ENCODE results near the gene COMMD10.

Gene COMMD10

GRCh38 chr5:116142495-116142894 is 57.7 kb downstream of the COMMD10 start:
- H3K4me1 Mint-ChIP-seq (ENCODE audit: low read depth): peaks cover 4% of the 10 kb centered on the region
- no peaks in the 10 kb centered on the region for H3K27me3 Mint-ChIP-seq
- H3K27ac Mint-ChIP-seq: no peak overlapping the region
- peaks cover 3% of the 10 kb centered on the region for H3K9me3 Mint-ChIP-seq
- H3K36me3 Mint-ChIP-seq (ENCODE audit: low read depth): peaks cover 17% of the 10 kb centered on the region
- H3K4me3 Mint-ChIP-seq: no peak overlapping the region

GRCh38 chr5:116144103-116144502 is 59.3 kb downstream of the COMMD10 start:
- Mint-ChIP-seq H3K27me3 (no peaks in the 10 kb centered on the region), H3K4me1 (ENCODE audit: low read depth) (no peaks in the 10 kb centered on the region), H3K27ac (no peak overlapping the region), H3K4me3 (no peak overlapping the region), H3K9me3 (peaks cover 3% of the 10 kb centered on the region), H3K36me3 (ENCODE audit: low read depth) (peaks cover 23% of the 10 kb centered on the region)

GRCh38 chr5:116144991-116145390 is 60.2 kb downstream of the COMMD10 start:
- peaks cover 3% of the 10 kb centered on the region for H3K9me3 Mint-ChIP-seq
- H3K36me3 Mint-ChIP-seq (ENCODE audit: low read depth): peaks cover 21% of the 10 kb centered on the region
- no peak overlapping the region for H3K4me3 Mint-ChIP-seq
- no peak overlapping the region for H3K27ac Mint-ChIP-seq
- no peaks in the 10 kb centered on the region for H3K4me1 Mint-ChIP-seq (ENCODE audit: low read depth)
- H3K27me3 Mint-ChIP-seq: no peaks in the 10 kb centered on the region

GRCh38 chr5:116145416-116145815 is 60.6 kb downstream of the COMMD10 start:
- no peak overlapping the region for H3K27ac Mint-ChIP-seq
- no peaks in the 10 kb centered on the region for H3K27me3 Mint-ChIP-seq
- H3K4me1 Mint-ChIP-seq (ENCODE audit: low read depth): no peaks in the 10 kb centered on the region
- peaks cover 18% of the 10 kb centered on the region for H3K36me3 Mint-ChIP-seq (ENCODE audit: low read depth)
- no peak overlapping the region for H3K4me3 Mint-ChIP-seq
- H3K9me3 Mint-ChIP-seq: peaks cover 3% of the 10 kb centered on the region

- Mint-ChIP-seq H3K27me3 (no peaks in the 10 kb centered on the region), H3K36me3 (ENCODE audit: low read depth) (peaks cover 12% of the 10 kb centered on the region), H3K9me3 (peaks cover under 1% of the 10 kb centered on the region), H3K27ac (no peak overlapping the region), H3K4me1 (ENCODE audit: low read depth) (peaks cover 7% of the 10 kb centered on the region), H3K4me3 (no peak overlapping the region)
Observed at GRCh38 chr5:116152169-116152568, 67.3 kb downstream of the COMMD10 start.

- Mint-ChIP-seq H3K36me3 (ENCODE audit: low read depth) (peaks cover 5% of the 10 kb centered on the region), H3K4me3 (no peak overlapping the region), H3K4me1 (ENCODE audit: low read depth) (peaks cover 13% of the 10 kb centered on the region), H3K27me3 (no peaks in the 10 kb centered on the region), H3K9me3 (no peaks in the 10 kb centered on the region), H3K27ac (no peak overlapping the region)
Observed at GRCh38 chr5:116153687-116154174, 68.9 kb downstream of the COMMD10 start.

DNA sequence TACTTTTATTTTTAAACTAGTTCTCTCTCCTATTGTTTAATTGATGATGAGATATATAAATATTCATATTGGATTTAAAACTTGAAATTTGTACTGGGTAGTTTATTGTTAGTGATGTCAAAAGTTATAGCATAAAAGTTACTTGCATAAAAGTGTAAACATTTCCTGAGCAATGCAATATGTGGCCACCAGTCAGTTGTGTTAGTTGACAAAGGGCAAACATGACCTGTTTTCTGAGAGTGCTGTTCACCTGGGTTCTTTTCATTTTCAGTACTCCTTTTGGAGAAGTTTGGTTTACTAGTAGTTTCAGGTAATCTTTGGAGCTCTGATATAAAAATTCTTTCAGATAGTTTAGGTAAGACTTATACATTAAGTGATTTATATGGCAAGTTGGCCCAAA is 69.4 kb downstream of the COMMD10 start:
- Mint-ChIP-seq H3K4me3 (no peak overlapping the region), H3K4me1 (ENCODE audit: low read depth) (peaks cover 18% of the 10 kb centered on the region), H3K9me3 (no peaks in the 10 kb centered on the region), H3K27me3 (no peaks in the 10 kb centered on the region), H3K36me3 (ENCODE audit: low read depth) (peaks cover 4% of the 10 kb centered on the region), H3K27ac (no peak overlapping the region)

- no peaks in the 10 kb centered on the region for H3K9me3 Mint-ChIP-seq
- no peak overlapping the region for H3K4me3 Mint-ChIP-seq
- no peaks in the 10 kb centered on the region for H3K27me3 Mint-ChIP-seq
Observed at GRCh38 chr5:116154931-116155330, 70.1 kb downstream of the COMMD10 start.

GRCh38 chr5:116157902-116158301 is 73.1 kb downstream of the COMMD10 start:
- no peaks in the 10 kb centered on the region for H3K9me3 Mint-ChIP-seq
- H3K4me3 Mint-ChIP-seq: no peak overlapping the region
- peaks cover 15% of the 10 kb centered on the region for H3K4me1 Mint-ChIP-seq (ENCODE audit: low read depth)
- H3K27me3 Mint-ChIP-seq: no peaks in the 10 kb centered on the region
- H3K36me3 Mint-ChIP-seq (ENCODE audit: low read depth): peaks cover 8% of the 10 kb centered on the region
- H3K27ac Mint-ChIP-seq: no peak overlapping the region

More at GRCh38 chr5:116154931-116155330, 70.1 kb downstream of the COMMD10 start:
- peaks cover 18% of the 10 kb centered on the region for H3K4me1 Mint-ChIP-seq (ENCODE audit: low read depth)
- H3K36me3 Mint-ChIP-seq (ENCODE audit: low read depth): peaks cover 7% of the 10 kb centered on the region
- no peak overlapping the region for H3K27ac Mint-ChIP-seq

- Mint-ChIP-seq H3K27ac (no peak overlapping the region), H3K36me3 (ENCODE audit: low read depth) (peaks cover 8% of the 10 kb centered on the region), H3K9me3 (no peaks in the 10 kb centered on the region), H3K4me1 (ENCODE audit: low read depth) (peaks cover 15% of the 10 kb centered on the region), H3K27me3 (no peaks in the 10 kb centered on the region), H3K4me3 (no peak overlapping the region)
Observed at GRCh38 chr5:116159006-116159405, 74.2 kb downstream of the COMMD10 start.

DNA sequence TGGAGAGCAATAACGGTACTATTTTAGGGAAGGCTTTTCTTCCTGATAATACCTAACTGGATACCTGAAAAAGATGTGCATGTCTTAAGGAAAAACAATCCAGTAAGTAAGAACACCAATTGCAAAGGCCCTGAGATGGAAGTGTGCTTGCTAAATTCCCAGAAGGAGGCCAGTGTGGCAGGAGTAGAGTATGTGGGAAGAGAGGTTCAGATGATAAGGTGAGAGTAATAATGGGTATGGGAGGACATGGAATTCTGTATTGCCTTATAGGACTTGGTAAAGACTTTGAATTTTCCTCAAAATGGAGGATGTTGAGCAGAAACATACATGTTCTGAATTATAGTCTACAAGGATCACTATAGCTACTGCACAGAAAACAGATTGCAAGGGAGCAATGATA is 89.3 kb downstream of the COMMD10 start:
- Mint-ChIP-seq H3K9me3 (peaks cover 20% of the 10 kb centered on the region), H3K27me3 (no peaks in the 10 kb centered on the region), H3K36me3 (ENCODE audit: low read depth) (peaks cover 32% of the 10 kb centered on the region), H3K27ac (no peak overlapping the region), H3K4me3 (no peak overlapping the region), H3K4me1 (ENCODE audit: low read depth) (no peaks in the 10 kb centered on the region)

GRCh38 chr5:116176121-116176520 is 91.3 kb downstream of the COMMD10 start:
- no peaks in the 10 kb centered on the region for H3K27me3 Mint-ChIP-seq
- H3K4me1 Mint-ChIP-seq (ENCODE audit: low read depth): no peaks in the 10 kb centered on the region
- H3K36me3 Mint-ChIP-seq (ENCODE audit: low read depth): peaks cover 29% of the 10 kb centered on the region
- no peak overlapping the region for H3K27ac Mint-ChIP-seq
- no peak overlapping the region for H3K4me3 Mint-ChIP-seq
- peaks cover 12% of the 10 kb centered on the region for H3K9me3 Mint-ChIP-seq

DNA sequence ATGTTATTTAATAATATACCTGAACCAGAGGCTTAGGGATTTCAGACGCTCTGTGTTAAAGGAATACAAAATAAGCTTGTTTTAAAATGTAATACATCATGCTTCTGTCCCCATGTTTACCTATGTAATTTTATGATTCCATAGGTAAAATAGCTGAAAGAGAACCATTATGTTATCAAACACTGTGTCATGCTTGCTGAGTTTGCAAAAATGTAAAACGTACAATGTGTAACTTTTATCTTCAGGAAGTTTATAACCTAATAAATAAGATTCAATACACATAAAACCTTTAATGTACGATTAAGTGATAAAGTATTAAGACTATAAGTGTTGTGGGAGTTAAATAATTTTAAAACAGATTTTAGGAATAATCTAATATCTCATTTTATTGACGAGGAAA is 94.1 kb downstream of the COMMD10 start:
- H3K36me3 Mint-ChIP-seq (ENCODE audit: low read depth): peaks cover 33% of the 10 kb centered on the region
- no peak overlapping the region for H3K4me3 Mint-ChIP-seq
- peaks cover 12% of the 10 kb centered on the region for H3K9me3 Mint-ChIP-seq
- no peaks in the 10 kb centered on the region for H3K4me1 Mint-ChIP-seq (ENCODE audit: low read depth)
- H3K27ac Mint-ChIP-seq: no peak overlapping the region
- H3K27me3 Mint-ChIP-seq: no peaks in the 10 kb centered on the region

- H3K9me3 Mint-ChIP-seq: no peaks in the 10 kb centered on the region
- peak overlapping the region; percentile 74 for H3K27ac Mint-ChIP-seq
- H3K4me3 Mint-ChIP-seq: no peak overlapping the region
Observed at GRCh38 chr5:116209166-116209565, 124.3 kb downstream of the COMMD10 start.

DNA sequence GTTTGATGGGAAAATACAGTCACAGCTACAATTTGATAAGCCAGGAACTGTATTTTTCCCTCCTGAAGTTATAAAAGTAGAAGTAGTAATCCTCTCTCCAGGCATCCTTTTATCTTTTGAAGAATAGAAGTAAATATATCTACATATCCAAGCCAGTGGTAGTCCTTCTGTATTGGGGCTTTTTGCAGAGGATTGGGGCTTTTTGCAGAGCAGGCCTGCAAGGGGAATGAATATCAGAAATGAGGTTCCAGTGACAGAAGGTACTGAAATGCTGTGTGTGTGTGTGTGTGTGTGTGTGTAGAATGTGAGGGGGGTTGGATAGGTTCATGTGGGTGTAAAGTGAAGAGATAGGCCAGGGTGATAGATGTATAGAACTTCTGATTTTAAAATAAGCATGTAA is 127.4 kb downstream of the COMMD10 start:
- no peaks in the 10 kb centered on the region for H3K27me3 Mint-ChIP-seq
- no peaks in the 10 kb centered on the region for H3K4me1 Mint-ChIP-seq (ENCODE audit: low read depth)
- no peak overlapping the region for H3K27ac Mint-ChIP-seq
- peaks cover 4% of the 10 kb centered on the region for H3K36me3 Mint-ChIP-seq (ENCODE audit: low read depth)
- no peaks in the 10 kb centered on the region for H3K9me3 Mint-ChIP-seq
- H3K4me3 Mint-ChIP-seq: no peak overlapping the region

More at GRCh38 chr5:116209166-116209565, 124.3 kb downstream of the COMMD10 start:
- H3K4me1 Mint-ChIP-seq (ENCODE audit: low read depth): no peaks in the 10 kb centered on the region
- no peaks in the 10 kb centered on the region for H3K27me3 Mint-ChIP-seq
- peaks cover 5% of the 10 kb centered on the region for H3K36me3 Mint-ChIP-seq (ENCODE audit: low read depth)

GRCh38 chr5:116216246-116216645 is 131.4 kb downstream of the COMMD10 start:
- Mint-ChIP-seq H3K36me3 (ENCODE audit: low read depth) (peaks cover 18% of the 10 kb centered on the region), H3K27me3 (no peaks in the 10 kb centered on the region), H3K9me3 (no peaks in the 10 kb centered on the region), H3K27ac (no peak overlapping the region), H3K4me1 (ENCODE audit: low read depth) (no peaks in the 10 kb centered on the region), H3K4me3 (no peak overlapping the region)
